ENCODE results near the gene GPR137B. TPM values are rescaled to one million over a fixed set of nuclear protein-coding genes. Genes with fewer than 3 reads are reported as not detected.

The GPR137B gene
- total RNA-seq, 1 experiment from 2014 or later = 4.2 TPM

DNA sequence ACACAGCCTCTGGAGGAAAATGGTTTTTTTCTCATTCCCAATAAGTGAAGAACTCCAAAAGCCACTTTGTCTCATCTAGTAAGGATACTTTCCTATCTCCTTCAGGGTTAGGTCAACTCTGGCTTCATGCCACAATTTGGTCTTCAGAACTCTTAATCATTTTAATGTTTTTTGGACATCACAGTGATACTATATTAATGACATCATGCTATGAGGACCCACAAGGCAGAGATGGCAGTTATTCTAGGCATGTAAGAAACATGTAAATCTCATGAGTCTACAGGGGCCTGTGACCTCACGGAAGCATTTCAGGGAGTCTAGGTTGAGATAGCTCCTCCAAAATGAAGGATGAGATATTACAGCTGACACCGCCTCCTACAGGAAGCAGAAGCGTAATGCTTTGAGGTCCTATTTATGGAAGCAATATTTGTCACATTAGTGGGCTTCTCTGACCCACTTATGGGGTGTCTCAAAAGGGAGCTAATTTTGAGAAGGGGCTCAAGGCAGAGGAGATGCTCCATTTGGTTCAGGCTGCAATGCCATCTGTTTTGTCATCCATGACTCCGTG lies 5.0 kb upstream of the GPR137B start:
- no peak for DNase-seq (ENCODE audit: low spot score)
- in situ Hi-C loops (cut with HindIII; ENCODE audit: low sequenced_read_pairs) = no loop called here

DNA sequence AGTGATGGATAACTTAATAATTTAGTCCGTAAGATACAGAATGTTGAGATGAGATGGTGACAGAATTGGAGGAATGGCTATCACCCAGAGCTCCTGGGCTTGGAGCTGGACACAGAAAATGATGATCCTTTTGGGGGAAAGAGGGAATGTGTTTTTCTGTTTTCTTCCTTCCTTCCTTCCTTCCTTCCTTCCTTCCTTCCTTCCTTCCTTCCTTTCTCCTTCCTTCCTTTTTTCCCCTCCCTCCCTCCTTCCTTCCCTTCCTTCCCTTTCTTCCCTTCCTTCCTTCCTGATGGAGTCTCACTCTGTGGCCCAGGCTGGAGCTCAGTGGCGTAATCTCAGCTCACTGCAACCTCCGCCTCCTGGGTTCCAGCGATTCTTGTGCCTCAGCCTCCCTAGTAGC lies 2.8 kb upstream of the GPR137B start:
- no peak for DNase-seq (ENCODE audit: low spot score)
- in situ Hi-C loops (cut with HindIII; ENCODE audit: low sequenced_read_pairs) = no loop called here

DNA sequence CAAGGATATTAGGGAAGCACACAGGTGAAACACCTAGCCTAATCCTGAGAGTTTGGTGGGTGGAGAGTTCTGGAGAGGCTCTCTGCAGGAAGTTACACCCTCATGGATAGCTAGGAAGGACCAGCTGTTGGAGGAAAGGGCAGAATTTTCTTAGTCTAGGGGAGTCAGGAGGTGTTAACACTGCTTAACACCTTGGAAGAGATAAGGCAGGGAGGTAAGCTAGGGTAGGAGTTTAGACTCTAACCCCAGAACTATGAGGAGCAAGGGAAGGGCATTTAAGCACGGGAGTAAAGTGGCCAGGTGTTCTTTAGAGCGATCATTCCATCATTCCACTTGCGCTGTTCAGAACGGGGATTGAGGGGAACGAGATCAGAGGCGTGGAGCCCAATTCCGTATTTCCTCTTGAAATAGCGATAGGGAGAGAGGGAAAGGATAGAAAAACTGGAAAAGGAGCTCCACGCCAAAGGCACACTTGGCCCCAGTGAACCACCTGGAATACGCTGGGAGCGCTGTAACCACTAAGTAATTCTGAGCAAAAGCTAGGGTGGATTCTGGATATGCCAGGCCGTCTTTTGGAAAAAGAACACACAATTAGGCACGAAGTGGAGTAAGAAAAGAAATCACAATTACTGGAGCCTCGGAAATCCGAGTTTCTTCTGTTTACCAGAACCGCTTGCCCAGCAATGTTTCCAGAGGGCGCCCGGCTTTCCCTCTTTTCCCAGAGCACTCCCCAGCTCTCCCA lies 1.5 kb upstream of the GPR137B start:
- in situ Hi-C loops (cut with HindIII; ENCODE audit: low sequenced_read_pairs) = no loop called here
- peak; percentile 68 for DNase-seq (ENCODE audit: low spot score)

DNA sequence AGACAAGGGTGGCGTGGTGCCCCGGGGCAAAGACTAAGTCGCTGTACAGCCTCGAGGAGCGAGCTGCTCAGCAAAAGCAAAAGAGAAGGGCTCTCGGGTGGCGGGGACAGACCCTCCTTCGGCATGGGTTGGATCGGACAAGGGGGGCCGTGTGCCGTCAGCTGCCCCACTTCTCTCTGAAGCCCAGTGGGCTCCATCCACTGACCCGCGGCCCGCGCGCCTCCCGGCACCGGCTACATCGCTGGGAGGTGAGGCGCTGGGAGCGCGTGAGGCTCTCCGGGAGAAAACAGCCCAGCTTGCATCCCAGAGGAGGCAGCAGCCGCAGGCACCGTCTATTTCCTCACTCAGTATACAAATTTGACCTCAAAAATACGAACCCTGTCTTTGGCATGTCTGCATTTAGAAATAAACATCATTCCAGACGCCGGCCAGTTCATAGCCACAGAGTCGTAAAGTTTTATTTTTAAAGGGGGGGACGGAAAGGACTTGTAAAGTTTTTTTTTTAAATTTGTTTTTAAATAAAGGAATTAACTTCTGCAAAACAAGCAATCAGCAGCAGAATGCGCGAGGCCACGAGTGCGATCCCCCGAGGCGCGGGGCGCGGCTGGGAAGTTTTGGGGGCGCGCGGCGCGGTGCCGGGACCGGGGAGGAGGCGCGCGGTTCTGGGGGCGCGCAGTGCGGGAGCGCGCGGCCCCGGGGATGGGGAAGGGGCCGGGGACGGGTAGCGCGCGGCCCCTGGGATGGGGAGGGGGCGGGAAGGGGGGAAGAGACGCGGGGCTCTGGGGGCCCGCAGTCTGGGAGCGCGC lies 689 bp upstream of the GPR137B start:
- in situ Hi-C loops (cut with HindIII; ENCODE audit: low sequenced_read_pairs) = no loop called here

DNA sequence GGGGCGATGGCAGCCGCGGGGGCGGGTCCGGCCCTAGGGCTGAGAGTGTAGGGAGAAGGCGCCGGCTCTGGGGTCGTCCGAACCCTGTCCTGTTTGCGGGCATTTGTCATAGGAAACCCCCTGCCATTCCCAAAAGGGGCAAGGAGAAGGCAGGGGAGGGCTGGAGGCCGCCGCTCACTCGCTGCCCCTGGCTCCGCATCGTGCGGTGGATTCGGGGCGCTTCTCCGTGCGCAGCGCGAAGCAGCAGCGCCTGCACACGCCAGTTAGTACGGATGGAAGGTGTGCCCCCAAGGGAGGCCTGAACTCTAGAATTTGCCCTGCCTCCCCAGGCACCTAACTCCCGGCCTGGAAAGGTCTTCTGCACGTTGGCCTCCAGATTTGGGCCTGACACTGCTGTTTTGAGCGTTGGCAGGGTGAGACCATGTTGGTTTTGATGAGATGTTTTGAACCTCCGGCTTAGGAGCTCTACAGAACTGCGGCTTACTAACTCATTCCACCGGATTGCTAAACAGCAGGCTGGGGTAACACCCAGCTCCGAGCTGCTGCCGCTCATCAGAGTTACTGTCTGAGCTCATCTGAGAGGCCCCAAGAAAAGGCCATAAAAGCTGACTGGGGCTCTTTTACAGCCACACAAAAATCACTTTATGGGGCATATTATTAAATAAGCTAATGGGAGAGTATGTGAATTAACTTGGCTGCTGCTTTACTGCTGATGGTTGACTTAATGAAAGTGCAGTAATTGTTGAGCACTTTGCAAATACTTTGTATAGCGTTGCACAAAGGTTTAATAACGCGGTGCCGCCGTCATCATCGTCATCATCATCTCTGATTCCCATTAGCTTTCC lies 987 bp downstream of the GPR137B start:
- in situ Hi-C loops (cut with HindIII; ENCODE audit: low sequenced_read_pairs) = no loop called here
- peak; percentile 51 for DNase-seq (ENCODE audit: low spot score)

More for the DNA sequence above, 689 bp upstream of the GPR137B start:
- peak; percentile 29 for DNase-seq (ENCODE audit: low spot score)

DNA sequence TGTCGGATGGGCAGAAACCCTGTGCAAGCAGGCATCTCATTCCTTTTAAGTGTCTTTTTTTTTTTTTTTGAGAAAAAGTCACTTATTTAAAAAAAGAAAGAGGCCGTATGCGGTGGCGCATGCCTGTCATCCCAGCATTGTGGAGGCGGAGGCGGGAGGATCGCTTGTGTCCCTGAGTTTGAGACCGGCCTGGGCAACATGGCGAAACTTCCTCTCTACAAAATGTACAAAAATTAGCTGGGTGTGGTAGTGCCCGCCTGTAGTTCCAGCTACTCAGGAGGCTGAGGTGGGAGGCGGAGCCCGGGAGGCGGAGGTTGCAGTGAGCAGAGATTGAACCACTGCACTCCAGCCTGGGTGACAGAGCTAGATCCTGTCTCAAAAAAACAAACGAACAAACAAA lies 1.7 kb downstream of the GPR137B start:
- in situ Hi-C loops (cut with HindIII; ENCODE audit: low sequenced_read_pairs) = no loop called here
- DNase-seq (ENCODE audit: low spot score) = no peak

DNA sequence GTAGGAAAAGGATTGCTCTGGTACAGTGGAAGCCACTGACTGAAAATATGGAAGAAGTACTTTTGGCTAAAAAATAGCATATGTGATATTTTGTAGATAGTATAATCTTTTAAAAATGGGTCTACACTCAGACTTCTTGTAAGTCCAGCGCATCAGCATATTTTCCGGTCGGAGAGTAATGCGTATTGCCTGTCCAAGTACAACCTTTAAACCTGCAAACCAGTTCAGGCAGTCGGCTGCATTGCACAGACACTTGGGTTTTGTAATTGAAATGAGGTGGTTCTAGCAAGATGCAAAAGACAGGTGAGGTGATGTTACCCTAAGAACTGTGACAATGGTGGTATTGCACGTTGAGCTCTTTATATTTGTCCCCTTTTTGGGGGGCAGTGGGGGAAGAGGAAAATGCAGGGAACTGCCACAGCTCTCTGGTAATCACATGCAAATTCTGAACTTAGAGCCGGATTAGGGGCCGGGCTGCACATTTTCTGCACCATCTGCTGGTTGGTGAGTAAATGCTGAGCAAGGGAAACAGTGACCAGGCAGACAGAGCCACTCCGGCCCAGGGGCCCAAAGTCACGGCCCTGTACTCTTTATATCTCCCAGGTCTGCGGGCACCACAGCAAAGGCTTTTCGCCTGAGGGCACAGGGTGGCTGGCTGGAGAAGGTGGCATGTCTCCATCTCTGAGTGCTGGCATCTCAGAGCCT lies 2.3 kb downstream of the GPR137B start:
- peak; percentile 67 for DNase-seq (ENCODE audit: low spot score)
- in situ Hi-C loops (cut with HindIII; ENCODE audit: low sequenced_read_pairs) = no loop called here

DNA sequence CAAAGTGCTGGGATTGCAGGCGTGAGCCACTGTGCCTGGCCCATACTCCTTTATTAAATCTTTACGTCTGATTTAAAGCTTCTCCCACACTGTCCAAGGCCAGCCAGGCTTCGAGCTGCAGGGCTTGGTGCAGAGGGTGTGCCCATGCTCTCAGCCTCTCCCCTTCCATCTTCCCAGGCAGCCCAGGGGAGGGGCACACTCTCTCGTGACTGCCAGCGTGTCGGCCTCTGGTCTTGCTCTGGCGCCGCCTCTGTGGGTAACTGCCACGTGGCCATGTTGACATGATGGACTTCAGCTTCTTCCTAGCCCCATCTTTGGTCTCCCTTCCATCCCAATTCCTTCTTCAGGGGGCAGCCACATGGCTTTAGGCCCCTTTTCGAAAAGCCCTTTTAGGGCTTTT lies 4.7 kb downstream of the GPR137B start:
- in situ Hi-C loops (cut with HindIII; ENCODE audit: low sequenced_read_pairs) = no loop called here
- DNase-seq (ENCODE audit: low spot score) = no peak

DNA sequence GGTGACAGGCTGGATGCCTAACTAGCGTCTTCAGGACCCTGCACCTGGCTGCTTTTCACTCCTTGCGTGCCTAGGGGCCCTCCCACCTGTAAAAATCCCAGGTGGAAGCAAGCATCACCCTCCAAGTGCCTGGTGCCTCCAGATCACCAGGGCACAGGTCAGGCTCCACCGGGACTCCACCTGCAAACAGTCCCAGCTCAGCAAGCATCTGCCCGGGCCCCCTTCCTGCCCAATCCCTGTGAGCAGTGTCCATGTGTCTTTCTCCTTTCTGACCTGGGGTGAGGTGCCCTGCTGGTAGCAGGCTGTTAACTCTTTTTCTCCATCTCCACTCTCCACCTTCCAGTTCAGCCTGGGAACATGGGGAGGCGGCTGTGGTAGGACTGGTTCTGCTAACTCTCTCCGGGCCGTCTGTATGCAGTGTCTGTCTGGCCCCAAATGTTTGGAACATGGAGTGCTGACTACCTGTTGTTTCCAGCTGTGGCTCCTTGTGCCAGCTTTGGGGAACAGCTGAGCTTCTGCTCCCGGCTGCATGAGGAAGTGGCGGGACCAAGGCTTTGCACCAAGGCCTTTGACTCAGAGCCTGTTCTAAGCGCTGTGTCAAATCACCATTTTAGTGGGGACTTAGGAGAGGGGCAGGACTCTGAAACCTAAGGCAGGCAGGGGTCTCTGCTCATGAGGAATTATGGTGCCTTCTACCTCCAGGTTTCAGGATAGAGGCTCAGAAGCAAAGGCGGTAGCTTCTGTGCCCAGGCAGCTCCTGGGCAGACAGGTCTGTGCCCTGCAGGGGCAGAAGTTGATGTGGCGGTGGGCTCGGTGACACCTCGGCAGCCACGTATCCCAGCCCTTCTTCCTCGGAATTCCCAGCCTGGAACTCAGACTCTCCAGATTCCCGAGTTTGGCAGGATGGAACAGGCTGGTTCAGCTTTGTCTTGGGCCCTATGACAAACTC lies 5.5 kb downstream of the GPR137B start:
- in situ Hi-C loops (cut with HindIII; ENCODE audit: low sequenced_read_pairs) = no loop called here
- DNase-seq (ENCODE audit: low spot score) = no peak

DNA sequence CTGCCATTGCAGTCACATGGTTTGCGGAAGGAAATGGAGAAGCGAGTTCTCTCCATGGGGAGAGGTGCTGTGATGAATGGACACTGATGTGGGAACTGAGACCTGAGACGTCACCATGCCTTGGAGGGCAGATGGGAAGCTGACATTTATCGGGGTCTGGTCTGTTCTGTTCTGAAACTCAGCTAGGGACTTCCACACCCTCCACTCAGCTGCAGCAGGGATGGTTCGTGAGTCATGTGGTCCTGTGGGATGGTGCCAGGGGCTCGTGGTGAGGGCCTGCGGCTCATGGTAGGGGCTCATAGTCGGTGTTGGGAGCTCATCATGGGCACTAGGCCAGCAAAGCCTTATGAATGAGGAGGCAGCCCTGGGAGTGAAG lies 6.1 kb downstream of the GPR137B start:
- in situ Hi-C loops (cut with HindIII; ENCODE audit: low sequenced_read_pairs) = no loop called here
- no peak for DNase-seq (ENCODE audit: low spot score)

DNA sequence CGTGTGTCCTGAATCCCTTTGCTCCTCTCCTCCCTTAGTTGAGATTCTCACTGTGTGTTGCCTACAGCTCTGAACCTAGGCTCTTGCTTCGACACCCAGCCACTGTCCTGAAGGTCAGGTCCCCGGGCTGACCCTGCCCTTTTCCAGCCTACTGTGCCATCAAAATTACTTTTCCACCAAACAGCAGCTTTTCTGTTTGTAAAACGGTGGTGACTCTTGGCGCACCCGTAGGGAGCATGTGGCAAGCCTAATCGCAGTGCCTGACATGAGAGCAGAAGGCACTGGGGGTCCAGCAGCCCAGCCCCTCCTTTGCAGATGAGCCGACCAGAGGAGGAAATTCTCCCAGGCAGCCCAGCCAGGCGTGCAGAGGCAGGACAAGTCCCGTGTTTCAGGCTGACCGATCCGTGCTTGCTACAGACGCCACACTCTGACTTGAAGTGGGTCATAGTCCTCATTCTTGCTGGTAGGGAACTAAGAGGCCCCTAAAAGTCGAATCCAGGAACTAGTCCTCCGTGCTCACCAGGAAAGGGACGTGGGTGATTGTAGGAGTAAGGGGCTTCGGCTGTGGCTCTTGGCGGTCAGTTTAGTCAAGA lies 6.8 kb downstream of the GPR137B start:
- in situ Hi-C loops (cut with HindIII; ENCODE audit: low sequenced_read_pairs) = no loop called here

DNA sequence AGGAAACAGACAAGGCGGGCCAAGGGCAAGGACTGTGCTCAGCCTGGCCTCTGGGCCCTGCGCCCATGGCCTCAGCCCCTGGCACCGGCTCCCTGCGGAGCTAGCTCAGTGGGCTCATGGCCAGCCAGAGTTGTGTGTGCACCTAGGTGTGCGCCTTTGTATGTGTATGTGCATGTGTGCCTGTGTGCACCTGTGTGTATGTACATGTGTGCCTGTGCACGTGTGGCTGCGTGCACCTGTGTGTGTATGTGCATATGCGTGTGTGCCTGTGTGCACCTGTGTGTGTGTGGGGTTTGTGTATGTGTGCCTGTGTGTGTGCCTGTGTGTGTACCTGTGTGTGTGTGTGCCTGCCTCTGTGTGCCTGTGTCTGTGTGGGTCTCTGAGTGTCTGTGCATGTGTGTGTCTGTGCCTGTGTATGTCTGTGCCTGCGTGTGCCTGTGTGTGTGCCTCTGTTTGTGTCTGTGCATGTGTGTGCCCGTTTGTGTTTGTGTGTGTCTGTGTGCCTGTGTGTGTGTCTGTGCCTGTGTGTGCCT lies 7.4 kb downstream of the GPR137B start:
- in situ Hi-C loops (cut with HindIII; ENCODE audit: low sequenced_read_pairs) = no loop called here

More for the DNA sequence above, 6.8 kb downstream of the GPR137B start:
- DNase-seq (ENCODE audit: low spot score) = peak; percentile 19

DNA sequence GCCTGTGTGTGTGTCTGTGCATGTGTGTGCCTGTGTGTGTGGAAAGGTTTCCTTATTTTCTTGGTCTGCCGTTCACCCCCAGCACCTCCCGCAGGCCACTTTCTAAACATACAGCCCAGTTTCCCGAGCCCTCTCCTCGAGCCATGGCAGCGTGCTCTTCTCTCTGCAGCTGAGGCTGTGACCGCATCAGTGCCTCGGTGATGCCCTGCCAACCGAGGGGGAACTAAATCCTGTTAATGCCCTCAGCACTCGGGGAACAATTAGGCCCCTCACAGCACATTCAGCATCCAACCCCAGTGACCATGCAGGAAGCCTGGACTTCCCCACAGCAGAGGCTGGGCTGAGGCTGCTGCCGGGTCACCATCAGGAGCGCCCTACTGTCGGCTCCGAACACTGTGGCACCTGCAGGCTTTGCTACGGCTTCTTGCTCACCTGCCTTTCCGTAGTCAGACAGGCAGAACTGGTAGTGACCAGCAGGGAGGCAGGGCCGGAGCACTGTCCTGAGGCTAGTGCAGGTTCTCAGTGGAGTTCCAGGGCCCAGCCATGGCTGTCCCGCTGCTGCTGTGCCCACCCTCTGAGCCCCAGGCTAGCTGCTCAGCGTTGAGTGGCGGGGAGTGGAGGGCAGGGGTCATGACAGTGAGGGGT lies 8.1 kb downstream of the GPR137B start:
- DNase-seq (ENCODE audit: low spot score) = no peak
- in situ Hi-C loops (cut with HindIII; ENCODE audit: low sequenced_read_pairs) = no loop called here

More for the DNA sequence above, 7.4 kb downstream of the GPR137B start:
- no peak for DNase-seq (ENCODE audit: low spot score)

DNA sequence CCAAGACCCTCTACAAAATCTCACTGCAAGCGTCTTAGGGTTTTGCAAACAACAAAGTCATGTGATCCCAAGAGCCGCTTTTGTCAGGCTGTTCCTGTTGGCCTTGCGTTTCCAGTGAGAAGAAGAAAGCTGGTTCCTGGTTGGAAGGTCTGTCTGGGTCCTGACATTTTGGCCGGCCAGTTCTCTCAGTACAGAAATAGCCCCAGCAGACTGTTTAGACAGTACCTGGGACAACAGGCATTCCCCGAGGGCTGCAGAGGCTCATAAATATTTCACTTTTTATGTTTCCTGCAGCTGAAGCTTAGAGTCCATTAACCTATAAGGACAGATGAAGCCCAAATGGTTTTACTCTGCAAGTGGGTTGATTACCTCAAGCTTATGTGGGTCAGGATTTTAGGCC lies 8.6 kb downstream of the GPR137B start:
- in situ Hi-C loops (cut with HindIII; ENCODE audit: low sequenced_read_pairs) = no loop called here
- no peak for DNase-seq (ENCODE audit: low spot score)

DNA sequence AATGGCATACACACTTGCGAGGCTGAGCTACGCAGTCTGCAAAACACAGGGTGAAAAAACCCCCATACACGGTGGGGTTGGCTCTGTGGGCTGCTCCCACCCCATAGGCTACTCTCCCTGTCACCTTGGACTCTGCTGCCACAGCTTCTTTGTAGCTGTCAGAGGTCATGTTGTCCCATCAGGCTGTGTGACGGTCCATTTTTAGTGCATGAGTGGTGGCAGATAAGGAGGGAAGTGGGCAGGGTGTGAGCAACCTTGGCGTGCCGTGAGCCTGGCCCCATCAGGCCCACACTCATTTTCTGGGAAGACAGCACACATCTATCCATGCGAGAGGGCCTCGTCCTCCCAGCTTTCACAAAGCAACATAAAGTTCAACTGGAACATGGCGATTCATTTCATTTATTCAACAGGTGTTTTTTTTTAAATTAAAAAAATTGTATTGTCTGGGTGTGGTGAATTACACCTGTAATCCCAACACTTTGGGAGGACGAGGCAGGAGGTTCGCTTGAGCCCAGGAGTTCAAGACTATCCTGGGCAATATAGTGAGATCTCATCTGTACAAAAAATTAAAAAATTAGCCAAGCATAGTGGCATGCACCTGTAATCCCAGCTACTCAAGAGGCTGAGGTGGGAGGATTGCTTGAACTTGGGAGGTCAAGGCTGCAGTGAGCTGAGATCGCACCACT lies 9.5 kb downstream of the GPR137B start:
- DNase-seq (ENCODE audit: low spot score) = no peak
- in situ Hi-C loops (cut with HindIII; ENCODE audit: low sequenced_read_pairs) = no loop called here

DNA sequence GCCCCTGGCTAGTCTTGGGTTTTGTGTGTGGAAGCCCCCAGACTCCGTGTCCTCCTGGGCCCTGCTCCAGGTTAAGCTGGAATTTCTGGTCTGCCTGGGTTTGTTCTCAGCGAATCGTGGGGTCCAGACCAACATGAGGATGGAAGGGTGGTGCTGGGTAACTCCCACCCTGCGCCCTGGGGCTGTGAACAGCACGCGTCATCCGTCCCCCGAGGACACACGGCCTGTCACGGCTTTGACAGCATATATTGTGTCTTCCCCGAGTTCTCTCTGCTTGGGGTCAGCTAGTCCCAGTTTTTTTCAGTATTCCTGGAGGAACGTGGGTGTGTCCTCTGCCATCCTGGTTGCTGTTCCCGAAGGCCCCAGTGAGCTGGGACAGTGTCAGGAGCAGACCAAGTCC lies 11.8 kb downstream of the GPR137B start:
- no peak for DNase-seq (ENCODE audit: low spot score)
- in situ Hi-C loops (cut with HindIII; ENCODE audit: low sequenced_read_pairs) = no loop called here
